SK-N-SH treated with all-trans-retinoic acid at 6 μM for 48 hours (cell line): ENCODE results near the gene SEMA7A.

Experiments used
- ATAC-seq: fragments of 200-7000 bp; cut with Tn5 transposase; 3 replicates; pipeline ENCODE4 v1.9.1; 2020; ENCODE audit warnings: mild to moderate bottlenecking, moderate library complexity
- ARNTL ChIP-seq: fragments of 450-650 bp; formaldehyde crosslinking; IDR thresholded peaks from 2 replicates; pipeline ENCODE4 v1.5.0; 2020; ENCODE audit warnings: low read depth, mild to moderate bottlenecking, moderate library complexity, borderline replicate concordance
- CREB5 ChIP-seq: fragments of 250-450 bp; sonication (Bioruptor Pico); IDR thresholded peaks from 2 replicates; pipeline ENCODE4 v1.5.1; 2020; ENCODE audit warnings: low read depth, mild to moderate bottlenecking, moderate library complexity
- CSDC2 ChIP-seq: fragments of 250-450 bp; sonication (Bioruptor Pico); IDR thresholded peaks from 2 replicates; pipeline ENCODE4 v1.5.0; 2020; ENCODE audit warnings: mild to moderate bottlenecking, moderate library complexity
- CSRNP3 ChIP-seq: fragments of 250-450 bp; sonication (Bioruptor Pico); IDR thresholded peaks from 2 replicates; pipeline ENCODE4 v1.5.1; 2021; ENCODE audit warnings: mild to moderate bottlenecking, moderate library complexity
- ESRRG ChIP-seq: fragments of 250-450 bp; sonication (Bioruptor Pico); IDR thresholded peaks from 2 replicates; pipeline ENCODE4 v1.6.1; 2021; ENCODE audit warnings: mild to moderate bottlenecking
- GLIS3 ChIP-seq: fragments of 250-450 bp; sonication (Bioruptor Pico); IDR thresholded peaks from 2 replicates; pipeline ENCODE4 v1.5.0; 2020; ENCODE audit warnings: mild to moderate bottlenecking, moderate library complexity
- ISL1 ChIP-seq: fragments of 250-450 bp; sonication (Bioruptor Pico); IDR thresholded peaks from 2 replicates; pipeline ENCODE4 v2.1.2; 2022; ENCODE audit warnings: mild to moderate bottlenecking, moderate library complexity
- OSR1 ChIP-seq: fragments of 250-450 bp; sonication (Bioruptor Pico); IDR thresholded peaks from 2 replicates; pipeline ENCODE4 v1.8.0; 2022; ENCODE audit warnings: moderate library complexity, mild to moderate bottlenecking, inconsistent platforms
- POU6F1 ChIP-seq: fragments of 250-450 bp; sonication (Bioruptor Pico); IDR thresholded peaks from 2 replicates; pipeline ENCODE4 v1.8.0; 2021; ENCODE audit warnings: low read depth, mild to moderate bottlenecking, moderate library complexity, borderline replicate concordance
- PPARA ChIP-seq: fragments of 250-450 bp; sonication (Bioruptor Pico); IDR thresholded peaks from 2 replicates; pipeline ENCODE4 v1.5.0; 2020; ENCODE audit warnings: mild to moderate bottlenecking, borderline replicate concordance
- RARB ChIP-seq: fragments of 250-450 bp; sonication (Bioruptor Pico); IDR thresholded peaks from 2 replicates; pipeline ENCODE4 v1.8.0; 2021; ENCODE audit warnings: mild to moderate bottlenecking, moderate library complexity
- SNAI2 ChIP-seq: fragments of 250-450 bp; sonication (Bioruptor Pico); IDR thresholded peaks from 2 replicates; pipeline ENCODE4 v1.5.0; 2020; ENCODE audit warnings: mild to moderate bottlenecking, moderate library complexity
- TCF4 ChIP-seq: fragments of 250-450 bp; sonication (Bioruptor Pico); IDR thresholded peaks from 2 replicates; pipeline ENCODE4 v1.8.0; 2021; ENCODE audit warnings: mild to moderate bottlenecking, moderate library complexity, borderline replicate concordance
- TOX ChIP-seq: fragments of 250-450 bp; sonication (Bioruptor Pico); IDR thresholded peaks from 2 replicates; pipeline ENCODE4 v1.8.0; 2021; ENCODE audit warnings: mild to moderate bottlenecking, moderate library complexity, borderline replicate concordance
- TSHZ2 ChIP-seq: fragments of 250-450 bp; sonication (Bioruptor Pico); IDR thresholded peaks from 2 replicates; pipeline ENCODE4 v1.5.0; 2020; ENCODE audit warnings: mild to moderate bottlenecking, moderate library complexity
- ZFP3 ChIP-seq: fragments of 250-450 bp; sonication (Bioruptor Pico); IDR thresholded peaks from 2 replicates; pipeline ENCODE4 v1.5.0; 2020; ENCODE audit warnings: mild to moderate bottlenecking, moderate library complexity
- ZNF565 ChIP-seq: fragments of 450-650 bp; formaldehyde crosslinking; conservative IDR thresholded peaks from 2 replicates; pipeline ENCODE4 v1.5.0; 2020; ENCODE audit warnings: low read depth, mild to moderate bottlenecking, moderate library complexity
- ZNF70 ChIP-seq: fragments of 450-650 bp; formaldehyde crosslinking; IDR thresholded peaks from 2 replicates; pipeline ENCODE4 v1.5.0; 2020; ENCODE audit warnings: mild to moderate bottlenecking, moderate library complexity
- ZNF8 ChIP-seq: fragments of 450-650 bp; formaldehyde crosslinking; IDR thresholded peaks from 2 replicates; pipeline ENCODE4 v1.5.0; 2020; ENCODE audit warnings: mild to moderate bottlenecking, moderate library complexity

The SEMA7A gene

GRCh38 chr15:74376825-74377581 lies 56.8 kb downstream of the SEMA7A start (continued):
- TF ChIP-seq RARB (CRISPR knock-in tag): no peak
- TF ChIP-seq, all 23 proteins: peak for 0

GRCh38 chr15:74376226-74376625 lies 57.5 kb downstream of the SEMA7A start:
- no peak for TF ChIP-seq TOX (CRISPR knock-in tag)
- no peak for TF ChIP-seq ESRRG (CRISPR knock-in tag)
- TF ChIP-seq ARNTL (CRISPR knock-in tag): no peak
- no peak for TF ChIP-seq CSDC2 (CRISPR knock-in tag)
- no peak for TF ChIP-seq ISL1 (CRISPR knock-in tag)
- TF ChIP-seq ZNF8: no peak
- ATAC-seq: no peak

- peak; percentile 66 for ATAC-seq
Measured at GRCh38 chr15:74375303-74375693, 58.5 kb downstream of the SEMA7A start.

GRCh38 chr15:74374648-74375302 lies 59.0 kb downstream of the SEMA7A start:
- no peak for ATAC-seq
- no peak for TF ChIP-seq POU6F1 (CRISPR knock-in tag)
- TF ChIP-seq GLIS3 (CRISPR knock-in tag): no peak
- TF ChIP-seq ZNF565 (CRISPR knock-in tag): no peak
- TF ChIP-seq ARNTL (CRISPR knock-in tag): no peak
- TF ChIP-seq ZNF8: no peak
- TF ChIP-seq TSHZ2: no peak
- no peak for TF ChIP-seq ZFP3 (CRISPR knock-in tag)
- TF ChIP-seq CSRNP3 (CRISPR knock-in tag): no peak
- no peak for TF ChIP-seq ESRRG (CRISPR knock-in tag)
- TF ChIP-seq SNAI2 (CRISPR knock-in tag): no peak
- no peak for TF ChIP-seq TOX (CRISPR knock-in tag)
- TF ChIP-seq TCF4 (CRISPR knock-in tag): no peak
- no peak for TF ChIP-seq ISL1 (CRISPR knock-in tag)
- TF ChIP-seq PPARA (CRISPR knock-in tag): no peak
- TF ChIP-seq, all 23 proteins: peak for 0

More at GRCh38 chr15:74375303-74375693, 58.5 kb downstream of the SEMA7A start:
- TF ChIP-seq TOX (CRISPR knock-in tag) (no peak), PPARA (CRISPR knock-in tag) (no peak), RARB (CRISPR knock-in tag) (no peak), OSR1 (CRISPR knock-in tag) (no peak), ZNF8 (no peak)

GRCh38 chr15:74373731-74374647 lies 59.8 kb downstream of the SEMA7A start:
- peak; percentile 97 for ATAC-seq
- no peak for TF ChIP-seq TOX (CRISPR knock-in tag)
- no peak for TF ChIP-seq ZFP3 (CRISPR knock-in tag)
- TF ChIP-seq CREB5 (CRISPR knock-in tag): no peak
- TF ChIP-seq ZNF70 (CRISPR knock-in tag): no peak
- no peak for TF ChIP-seq TSHZ2
- no peak for TF ChIP-seq CSRNP3 (CRISPR knock-in tag)
